ENCODE results near the gene WDR18.

DNA sequence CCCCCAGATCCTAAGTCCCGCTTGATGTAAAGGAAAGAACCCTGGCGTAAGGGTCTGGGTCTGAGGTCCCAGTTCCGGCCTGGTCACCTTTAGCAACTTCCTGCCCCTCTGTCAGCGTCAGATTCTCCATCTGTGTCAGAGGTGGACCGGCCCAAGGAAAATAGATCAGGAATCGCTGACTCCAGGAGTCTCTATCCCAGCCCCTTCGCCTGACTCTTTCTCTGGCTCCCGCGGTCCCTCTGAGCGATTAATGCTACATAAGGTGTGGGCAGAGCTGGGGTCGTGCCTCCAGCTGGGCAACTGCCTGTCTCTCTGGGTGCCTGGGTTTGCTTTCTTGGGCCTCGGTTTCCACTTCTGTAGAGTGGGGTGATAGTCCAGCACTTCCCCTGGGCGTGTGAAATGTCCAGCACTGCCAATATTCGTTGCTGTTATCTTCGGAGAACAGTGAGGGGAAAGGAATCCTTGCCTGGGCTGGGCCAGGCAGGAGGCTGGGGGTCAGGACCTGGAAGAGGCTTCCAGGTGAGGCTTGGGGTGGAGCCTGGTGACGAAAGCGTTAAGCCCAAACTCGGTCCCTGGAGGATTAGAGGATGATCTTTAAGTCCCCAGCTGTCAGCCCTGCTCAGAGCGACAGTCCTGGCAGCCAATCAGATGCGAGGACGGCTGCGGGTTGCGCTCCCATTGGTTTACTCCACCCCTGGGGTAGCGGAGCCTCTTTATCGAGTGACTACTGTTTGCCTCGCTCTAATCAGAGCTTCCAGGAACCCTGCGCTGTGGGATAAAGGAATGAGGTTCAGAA is 56.5 kb downstream of the WDR18 start:
- no peak for TF ChIP-seq FOXP2 (optimal IDR thresholded peaks at IDR 0.05; ENCODE audit: control extremely low read depth, extremely low read length, insufficient read depth)
- TF ChIP-seq POLR2AphosphoS5 (IDR thresholded peaks at IDR 0.05; ENCODE audit: borderline replicate concordance, low read depth, low read length): peak; percentile 24; the same call in 1 of the 2 replicates
- TF ChIP-seq EZH2 (IDR thresholded peaks at IDR 0.05): no peak

All from SK-N-MC (cell line).